Vagina (tissue), 2 donors: ENCODE results near the gene ZNF423.

Experiments
- CTCF ChIP-seq, 3 experiments: fragments of 450-650 bp in 2 of 3; fragments of 200-600 bp in 1 of 3; sonication (generic) in 1 of 3; IDR thresholded peaks; one replicate each; pipeline ENCODE4 v1.5.1; 2017 to 2019; ENCODE audit warnings: antibody characterized with exemption in 3 of 3, mild to moderate bottlenecking in 2 of 3, moderate library complexity in 2 of 3
- POLR2A ChIP-seq, 2 donors: fragments of 450-650 bp; IDR thresholded peaks; one replicate each; pipeline ENCODE4 v1.6.1; 2017; ENCODE audit warnings: antibody characterized with exemption in 2 of 2, mild to moderate bottlenecking in 2 of 2, moderate library complexity in 2 of 2
- POLR2AphosphoS5 ChIP-seq, 2 donors: sonication (generic); formaldehyde crosslinking; IDR thresholded peaks; one replicate each; pipeline ENCODE4 v1.9.0; 2017; ENCODE audit warnings: antibody characterized with exemption in 2 of 2, mild to moderate bottlenecking in 2 of 2, low read depth in 1 of 2; ENCODE audit not compliant: insufficient read depth in 1 of 2

DNA sequence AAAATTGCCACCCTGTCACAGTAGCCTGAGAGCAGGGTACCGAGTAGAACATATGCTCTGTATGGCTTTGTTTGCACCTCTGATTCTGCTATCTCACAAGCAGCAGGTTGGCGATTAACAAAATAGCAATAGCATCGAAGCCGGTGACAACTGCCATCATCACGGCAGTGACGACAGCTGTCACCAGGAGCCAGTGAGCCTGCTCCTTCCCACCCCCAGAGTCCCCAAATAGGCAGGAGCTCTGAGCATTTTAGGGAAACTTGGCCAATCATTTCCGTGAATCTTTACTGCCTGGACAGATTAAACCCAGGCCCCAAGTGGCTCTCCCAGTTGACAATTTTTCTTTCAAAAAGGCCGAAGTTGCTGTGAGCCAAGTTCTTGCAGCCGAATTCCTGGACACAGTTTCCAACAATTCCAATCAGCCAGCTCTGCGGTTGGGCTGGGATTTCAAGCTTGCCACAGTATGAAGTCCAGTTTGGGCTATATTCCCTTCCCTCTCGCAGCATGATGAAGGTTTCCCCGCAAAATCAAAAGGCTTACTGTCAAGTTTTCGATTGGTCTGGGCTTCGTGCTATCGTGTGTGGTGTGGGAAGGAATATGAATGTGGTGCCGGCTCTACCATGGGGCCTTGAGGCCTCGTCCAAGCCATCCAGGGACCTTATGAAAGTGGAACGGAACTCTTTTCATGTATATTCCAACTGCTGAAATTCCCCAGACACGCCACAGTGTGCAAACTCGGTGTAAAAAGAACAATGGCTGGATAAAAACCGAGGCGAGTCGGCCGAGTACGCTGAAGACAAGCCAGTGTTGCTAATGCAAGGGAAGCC is 295.7 kb downstream of the ZNF423 start:
- TF ChIP-seq CTCF (IDR thresholded peaks at IDR 0.05) (no peak), POLR2A (IDR thresholded peaks at IDR 0.05) (no peak), POLR2AphosphoS5 (IDR thresholded peaks at IDR 0.05; ENCODE audit: insufficient read depth in 1 of 2, low read depth in 1 of 2) (no peak)
